ENCODE results near the gene TUBG2. TPM values are rescaled to one million over a fixed set of nuclear protein-coding genes. Genes with fewer than 3 reads are reported as not detected.

The TUBG2 gene
- total RNA-seq, 1 experiment from 2014 or later, result 26.7 TPM

- TF ChIP-seq MLX (CRISPR knock-in tag; IDR thresholded peaks at IDR 0.05) (no peak), USF1 (CRISPR knock-in tag; IDR thresholded peaks at IDR 0.05) (no peak), MAX (CRISPR knock-in tag; IDR thresholded peaks at IDR 0.05) (no peak), ZBTB43 (CRISPR knock-in tag; IDR thresholded peaks at IDR 0.05) (no peak)
These were observed 1.7 kb downstream of the TUBG2 start (continued) for GRCh38 chr17:42660692-42661345.

GRCh38 chr17:42665581-42666001 is 6.5 kb downstream of the TUBG2 start:
- POLR2A ChIA-PET, result interaction anchor here (1.1 kb wide), 1 partner anchor 13 kb away, joined by 3 read pairs; no protein-coding TSS in a partner anchor
- DNase-seq (ENCODE audit: low spot score), result no peak
- TF ChIP-seq ERG (CRISPR knock-in tag; IDR thresholded peaks at IDR 0.05) (no peak), STAT6 (CRISPR knock-in tag; conservative IDR thresholded peaks at IDR 0.05; ENCODE audit: low read depth) (no peak), IRF1 (CRISPR knock-in tag; IDR thresholded peaks at IDR 0.05) (no peak), PREB (CRISPR knock-in tag; IDR thresholded peaks at IDR 0.05; ENCODE audit: borderline replicate concordance) (no peak), ZNF317 (CRISPR knock-in tag; IDR thresholded peaks at IDR 0.05; ENCODE audit: borderline replicate concordance, low read depth) (no peak), SMAD4 (CRISPR knock-in tag; IDR thresholded peaks at IDR 0.05) (no peak), NFYB (CRISPR knock-in tag; conservative IDR thresholded peaks at IDR 0.05; ENCODE audit: low read depth) (no peak), ZBTB21 (CRISPR knock-in tag; IDR thresholded peaks at IDR 0.05; ENCODE audit: borderline replicate concordance) (no peak), ATF6 (CRISPR knock-in tag; IDR thresholded peaks at IDR 0.05) (no peak), ELF4 (CRISPR knock-in tag; IDR thresholded peaks at IDR 0.05; ENCODE audit: low read depth) (no peak), IRF2 (CRISPR knock-in tag; IDR thresholded peaks at IDR 0.05; ENCODE audit: borderline replicate concordance, low read depth) (no peak), ZBTB43 (CRISPR knock-in tag; IDR thresholded peaks at IDR 0.05) (no peak), ZNF281 (CRISPR knock-in tag; IDR thresholded peaks at IDR 0.05) (no peak)

More at GRCh38 chr17:42665581-42666001, 6.5 kb downstream of the TUBG2 start:
- Mint-ChIP-seq H3K4me1 (peaks cover 16% of the 10 kb centered on the region), H3K9me3 (no peaks in the 10 kb centered on the region), H3K4me3 (no peak overlapping the region), H3K36me3 (peaks cover 44% of the 10 kb centered on the region), H3K27ac (no peak overlapping the region; the same call in 1 of the 2 replicates), H3K27me3 (ENCODE audit: low read depth) (peaks cover 3% of the 10 kb centered on the region)
- CTCF ChIA-PET, result interaction anchor here (2.6 kb wide), 1 partner anchor 15 kb away, joined by 7 read pairs; the partner anchor contains the start of gene CCR10
- ATAC-seq, result no peak

All from WTC11 (cell line).